B cell (primary cell): ENCODE results near the gene GSS. TPM values are rescaled to one million over a fixed set of nuclear protein-coding genes. Genes with fewer than 3 reads are reported as not detected.

Experiments used
- ATAC-seq: fragments of 200-7000 bp; cut with Tn5 transposase; one replicate; pipeline ENCODE4 v1.10.0; 2021; ENCODE audit warnings: low read depth, mild to moderate bottlenecking, moderate number of reproducible peaks, moderate library complexity
- CTCF ChIA-PET: fragments of 350-600 bp; sonication (Branson Sonifier 250); formaldehyde crosslinking; loops from one replicate; lab custom pipeline; 2021; ENCODE audit warnings: antibody characterized with exemption, inconsistent platforms; lab: Charles Lee
- POLR2A ChIA-PET: fragments of 350-600 bp; sonication (Branson Sonifier 250); formaldehyde crosslinking; loops from one replicate; lab custom pipeline; 2021; ENCODE audit warnings: antibody characterized with exemption; lab: Charles Lee
- DNase-seq: peaks from one replicate; pipeline ENCODE4 v3.0.0; 2013
- H2AFZ ChIP-seq: 2 replicates; pipeline ENCODE4 v1.6.1; 2012; ENCODE audit warnings: mild to moderate bottlenecking, low read depth, low read length; ENCODE audit not compliant: insufficient read depth, poor library complexity, severe bottlenecking
- H3K27ac ChIP-seq, 2 donors: 1 replicate in 1 of 2; 2 replicates in 1 of 2; pipeline ENCODE4 v1.5.1; 2012 to 2013; ENCODE audit warnings: low read length in 2 of 2, mild to moderate bottlenecking in 2 of 2, moderate library complexity in 1 of 2
- H3K27me3 ChIP-seq, 4 experiments: fragments of 200-600 bp in 1 of 4; sonication (generic) in 1 of 4; replicated peaks in 1 of 4; 1 replicate in 2 of 4; 2 replicates in 2 of 4; pipeline versions ENCODE4 v1.6.1 to v1.7.0; 2013 to 2016; ENCODE audit warnings: low read length in 3 of 4, mild to moderate bottlenecking in 2 of 4, mixed read lengths in 1 of 4, moderate library complexity in 1 of 4; ENCODE audit not compliant: insufficient read depth in 4 of 4, control insufficient read depth in 3 of 4; ENCODE audit errors: control extremely low read depth in 1 of 4
- H3K36me3 ChIP-seq, 2 experiments: replicated peaks in 1 of 2; 1 replicate in 1 of 2; 2 replicates in 1 of 2; pipeline versions ENCODE4 v1.6.1 to v1.7.1; 2013; ENCODE audit warnings: low read length in 1 of 2; ENCODE audit not compliant: insufficient read depth in 2 of 2, control insufficient read depth in 1 of 2; ENCODE audit errors: control extremely low read depth in 1 of 2, extremely low read depth in 1 of 2
- H3K4me1 ChIP-seq, 2 donors: fragments of 200-600 bp in 1 of 2; sonication (generic) in 1 of 2; 1 replicate in 1 of 2; 2 replicates in 1 of 2; pipeline versions ENCODE4 v1.5.1 to v1.6.1; 2013 to 2017; ENCODE audit warnings: low read length in 2 of 2; ENCODE audit not compliant: control insufficient read depth in 2 of 2, insufficient read depth in 2 of 2
- H3K4me2 ChIP-seq: replicated peaks from 2 replicates; pipeline ENCODE3; 2012; ENCODE audit warnings: mild to moderate bottlenecking, low read depth, low read length; ENCODE audit not compliant: poor library complexity, severe bottlenecking
- H3K4me3 ChIP-seq, 5 experiments: fragments of 200-600 bp in 1 of 5; sonication (generic) in 1 of 5; 1 replicate in 3 of 5; 2 replicates in 2 of 5; pipeline versions ENCODE4 v1.5.1 to v1.7.0; 2011 to 2016; ENCODE audit warnings: low read length in 4 of 5, mild to moderate bottlenecking in 4 of 5, low read depth in 2 of 5, control low read depth in 1 of 5, moderate library complexity in 1 of 5; ENCODE audit not compliant: insufficient read depth in 1 of 5; ENCODE audit errors: control extremely low read depth in 1 of 5, extremely low read depth in 1 of 5
- H3K79me2 ChIP-seq: fragments of 200-600 bp; sonication (generic); one replicate; pipeline ENCODE4 v1.6.0; 2016; ENCODE audit warnings: low read length; ENCODE audit not compliant: control insufficient read depth, insufficient read depth
- H3K9ac ChIP-seq: fragments of 200-600 bp; sonication (generic); 2 replicates; pipeline ENCODE4 v1.6.1; 2017; ENCODE audit warnings: mild to moderate bottlenecking, low read length, moderate library complexity
- H3K9me3 ChIP-seq, 3 donors: one replicate each; pipeline versions ENCODE4 v1.6.1 to v1.7.1; 2013; ENCODE audit warnings: low read length in 2 of 3; ENCODE audit not compliant: control insufficient read depth in 2 of 3, insufficient read depth in 1 of 3; ENCODE audit errors: control extremely low read depth in 1 of 3
- H4K20me1 ChIP-seq: 2 replicates; pipeline ENCODE4 v1.6.0; 2012; ENCODE audit warnings: mild to moderate bottlenecking, low read length; ENCODE audit not compliant: insufficient read depth, control insufficient read depth, poor library complexity, severe bottlenecking
- H3K27ac Mint-ChIP-seq: one replicate; pipeline ENCODE4 v1.8.0; 2021; ENCODE audit warnings: mixed read lengths
- H3K27me3 Mint-ChIP-seq: one replicate; pipeline ENCODE4 v1.8.0; 2021; ENCODE audit warnings: mixed read lengths
- H3K4me1 Mint-ChIP-seq: one replicate; pipeline ENCODE4 v1.8.0; 2021; ENCODE audit warnings: mixed read lengths
- H3K4me3 Mint-ChIP-seq: one replicate; pipeline ENCODE4 v1.8.0; 2021; ENCODE audit warnings: mixed read lengths
- H3K9me3 Mint-ChIP-seq: one replicate; pipeline ENCODE4 v1.8.0; 2022; ENCODE audit warnings: mixed read lengths; ENCODE audit not compliant: insufficient read depth
- EZH2 ChIP-seq: IDR thresholded peaks from 2 replicates; pipeline ENCODE4 v1.6.1; 2012; ENCODE audit warnings: borderline replicate concordance, low read depth, mild to moderate bottlenecking, moderate library complexity, low read length; ENCODE audit not compliant: insufficient read depth, poor library complexity, severe bottlenecking
- WGBS: methylation state at CpG from one replicate; pipeline ENCODE4 v1.1.5; 2013; ENCODE audit warnings: missing lambda C conversion rate; ENCODE audit not compliant: insufficient coverage; 5-methylcytosine and 5-hydroxymethylcytosine counted together
- intact Hi-C: fragments of 100-400 bp; cut with micrococcal nuclease; formaldehyde crosslinking; loops from one replicate; pipeline ENCODE4 v1.10.0; 2022
- polyA plus RNA-seq: library from polyadenylated mRNA; depleted of rRNA; stranded (reverse); fragments of >200 nt; gene quantifications from 2 replicates; pipeline ENCODE4 v1.2.3, GENCODE V29; 2012
- total RNA-seq, 2 donors: library from RNA; stranded (reverse); fragments of 120-200 nt in 1 of 2; gene quantifications; 1 replicate in 1 of 2; 2 replicates in 1 of 2; pipeline versions ENCODE4 v1.2.3 to v1.2.4, GENCODE V29; 2013 to 2022
- TF ChIP-seq, protein P1 (sequence below): fragments of 200-600 bp; IDR thresholded peaks from one replicate; pipeline ENCODE4 v1.8.0; 2022; ENCODE audit warnings: antibody characterized with exemption, mild to moderate bottlenecking

GSS gene
- total and polyA plus RNA-seq, 2 donors (not counting 1 experiment from before 2014, with no cell fraction given), result 22.5 to 28.6 TPM

DNA sequence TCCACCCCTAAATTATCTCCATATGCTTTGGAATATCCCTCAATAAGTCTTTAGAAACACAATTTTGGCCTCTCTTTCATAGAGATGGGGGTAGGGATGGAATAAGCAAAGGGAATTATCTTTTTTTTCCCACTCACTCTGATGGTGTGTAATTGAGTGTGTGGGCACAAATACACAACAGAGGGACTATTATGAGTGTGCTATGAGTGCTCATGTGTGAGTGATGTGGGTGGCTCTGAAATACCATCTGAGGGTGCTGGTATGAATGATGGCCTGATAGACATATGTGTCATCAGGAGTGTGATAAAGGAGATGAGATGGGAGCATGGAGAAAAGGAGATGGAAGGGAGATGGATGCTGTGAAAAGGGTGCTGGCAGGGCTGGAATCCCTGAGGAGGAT lies 35.6 kb downstream of the GSS start:
- Histone ChIP-seq H3K79me2 (no peaks in the 10 kb centered on the region), H3K4me1 (no peaks in the 10 kb centered on the region), H3K27ac (no peak overlapping the region), H3K9me3 (no peaks in the 10 kb centered on the region), H2AFZ (no peak overlapping the region), H4K20me1 (no peaks in the 10 kb centered on the region), H3K9ac (no peak overlapping the region), H3K36me3 (peaks cover 0 to 2% of the 10 kb centered on the region in 2 experiments), H3K27me3 (no peaks in the 10 kb centered on the region), H3K4me2 (no peak overlapping the region), H3K4me3 (no peak overlapping the region)
- CTCF ChIA-PET, result interaction anchor here (0.7 kb wide), 1 partner anchor 1019 kb away, joined by 3 read pairs; no protein-coding TSS in a partner anchor
- POLR2A ChIA-PET, result no interaction called here
- Mint-ChIP-seq H3K27ac (no peak overlapping the region), H3K4me1 (no peaks in the 10 kb centered on the region), H3K9me3 (no peaks in the 10 kb centered on the region), H3K27me3 (no peaks in the 10 kb centered on the region), H3K4me3 (no peak overlapping the region)
- TF ChIP-seq, protein P1, sequence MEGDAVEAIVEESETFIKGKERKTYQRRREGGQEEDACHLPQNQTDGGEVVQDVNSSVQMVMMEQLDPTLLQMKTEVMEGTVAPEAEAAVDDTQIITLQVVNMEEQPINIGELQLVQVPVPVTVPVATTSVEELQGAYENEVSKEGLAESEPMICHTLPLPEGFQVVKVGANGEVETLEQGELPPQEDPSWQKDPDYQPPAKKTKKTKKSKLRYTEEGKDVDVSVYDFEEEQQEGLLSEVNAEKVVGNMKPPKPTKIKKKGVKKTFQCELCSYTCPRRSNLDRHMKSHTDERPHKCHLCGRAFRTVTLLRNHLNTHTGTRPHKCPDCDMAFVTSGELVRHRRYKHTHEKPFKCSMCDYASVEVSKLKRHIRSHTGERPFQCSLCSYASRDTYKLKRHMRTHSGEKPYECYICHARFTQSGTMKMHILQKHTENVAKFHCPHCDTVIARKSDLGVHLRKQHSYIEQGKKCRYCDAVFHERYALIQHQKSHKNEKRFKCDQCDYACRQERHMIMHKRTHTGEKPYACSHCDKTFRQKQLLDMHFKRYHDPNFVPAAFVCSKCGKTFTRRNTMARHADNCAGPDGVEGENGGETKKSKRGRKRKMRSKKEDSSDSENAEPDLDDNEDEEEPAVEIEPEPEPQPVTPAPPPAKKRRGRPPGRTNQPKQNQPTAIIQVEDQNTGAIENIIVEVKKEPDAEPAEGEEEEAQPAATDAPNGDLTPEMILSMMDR, result no peak
- no peak for TF ChIP-seq EZH2
- intact Hi-C loops, result no loop called here
- no peak for DNase-seq
- no peak for ATAC-seq

DNA sequence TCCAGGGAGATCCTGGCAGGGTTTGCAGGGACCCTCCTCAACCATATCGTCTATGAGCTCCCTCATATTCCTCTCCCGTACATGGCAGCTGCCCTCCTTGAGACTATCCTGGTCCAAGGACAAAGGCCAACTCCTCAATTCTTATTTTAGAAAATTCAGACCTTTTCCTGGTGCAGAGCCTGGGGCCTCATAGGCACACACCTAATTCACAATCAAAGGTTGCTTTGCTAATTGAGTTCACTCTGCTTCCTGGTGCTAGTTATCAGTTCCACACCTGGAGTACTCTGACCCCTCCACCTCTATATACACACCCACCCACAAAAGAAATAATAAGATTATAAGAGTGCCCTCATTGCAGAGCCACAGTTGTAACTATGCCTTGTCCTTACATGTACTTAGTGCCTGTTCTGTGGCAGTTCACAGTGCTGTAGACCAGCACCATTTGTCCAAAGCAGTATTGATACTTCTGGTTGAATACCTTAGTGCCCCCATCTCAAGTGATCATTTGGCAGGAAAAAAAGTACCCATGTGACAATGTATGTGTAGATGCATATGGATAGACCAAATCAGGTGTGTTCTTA lies 38.7 kb downstream of the GSS start:
- no peak for ATAC-seq
- no peak overlapping the region for H3K27ac ChIP-seq
- H3K36me3 ChIP-seq, result peaks cover 0 to 2% of the 10 kb centered on the region in 2 experiments
- 96% methylated on average over 2 of the region's 2 CpGs for WGBS
- intact Hi-C loops, result no loop called here
- no peaks in the 10 kb centered on the region for H3K4me1 Mint-ChIP-seq
- no peaks in the 10 kb centered on the region for H3K9me3 Mint-ChIP-seq
- no peaks in the 10 kb centered on the region for H3K27me3 Mint-ChIP-seq
- H3K4me1 ChIP-seq, result no peaks in the 10 kb centered on the region
- DNase-seq, result no peak
- TF ChIP-seq EZH2, result no peak
- TF ChIP-seq, protein P1, result no peak
- POLR2A ChIA-PET, result interaction anchor here (1.1 kb wide), 1 partner anchor 26 kb away, joined by 3 read pairs; no protein-coding TSS in a partner anchor
- H3K9ac ChIP-seq, result no peak overlapping the region
- CTCF ChIA-PET, result no interaction called here
- H3K27ac Mint-ChIP-seq, result no peak overlapping the region
- H4K20me1 ChIP-seq, result no peaks in the 10 kb centered on the region
- no peak overlapping the region for H3K4me3 Mint-ChIP-seq
- H3K79me2 ChIP-seq, result no peaks in the 10 kb centered on the region
- no peaks in the 10 kb centered on the region for H3K27me3 ChIP-seq
- no peak overlapping the region for H3K4me2 ChIP-seq
- H3K4me3 ChIP-seq, result no peak overlapping the region
- no peaks in the 10 kb centered on the region for H3K9me3 ChIP-seq
- no peak overlapping the region for H2AFZ ChIP-seq
